AG04449 (cell line): ENCODE data around the gene ABCB4.

Experiments used
- CTCF ChIA-PET: fragments of 350-600 bp; formaldehyde crosslinking; extraction: SDS; loops from one replicate; lab custom pipeline; 2021; ENCODE audit warnings: antibody characterized with exemption; lab: Yijun Ruan, JAX
- POLR2A ChIA-PET: fragments of 400-600, 350-600 bp; formaldehyde crosslinking; extraction: SDS; loops from one replicate; lab custom pipeline; 2020; ENCODE audit warnings: antibody characterized with exemption, inconsistent platforms; lab: Yijun Ruan, JAX
- DNase-seq: peaks from one replicate; pipeline ENCODE4 v3.0.0-alpha.2; 2010; ENCODE audit warnings: low read depth, low spot score
- H3K4me3 ChIP-seq: 2 replicates; pipeline ENCODE4 v1.5.1; 2011; ENCODE audit warnings: low read depth, mild to moderate bottlenecking, control low read depth, low read length
- CTCF ChIP-seq: IDR thresholded peaks from one replicate; pipeline ENCODE4 v1.5.1; 2011; ENCODE audit warnings: mild to moderate bottlenecking, moderate library complexity, low read length, control low read depth, inconsistent platforms; ENCODE audit not compliant: insufficient read depth; ENCODE audit errors: missing control alignments

ABCB4 gene

DNA sequence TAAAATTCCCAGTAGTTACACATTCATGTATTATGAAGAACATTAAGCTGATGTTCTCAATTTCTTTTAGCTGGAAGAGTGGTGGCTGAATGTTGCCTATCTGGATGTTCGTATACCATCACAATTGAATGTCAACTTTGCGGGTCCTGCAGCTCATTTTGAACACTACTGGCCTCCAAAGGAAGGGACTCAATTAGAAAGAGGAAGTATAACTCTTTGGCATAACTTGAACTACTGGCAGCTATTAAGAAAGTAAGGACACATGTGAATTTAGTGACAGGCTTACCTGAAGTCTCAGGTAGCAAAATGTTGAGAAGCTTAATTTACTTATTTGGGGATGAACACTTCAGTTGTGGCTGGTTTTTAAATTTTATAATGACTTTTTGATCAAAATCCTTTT is 114.2 kb downstream of the ABCB4 start:
- DNase-seq = no peak
- ChIA-PET CTCF (no interaction called here), POLR2A (interaction anchor here (1.2 kb wide), 1 partner anchor 16 kb away, joined by 3 read pairs; the partner anchor contains the start of gene CROT)
- no peak for TF ChIP-seq CTCF
- H3K4me3 ChIP-seq = no peak overlapping the region

GRCh38 chr7:87359366-87359765 is 116.1 kb downstream of the ABCB4 start:
- POLR2A ChIA-PET = no interaction called here
- CTCF ChIA-PET = no interaction called here
- TF ChIP-seq CTCF = no peak
- no peak for DNase-seq
- H3K4me3 ChIP-seq = no peak overlapping the region

DNA sequence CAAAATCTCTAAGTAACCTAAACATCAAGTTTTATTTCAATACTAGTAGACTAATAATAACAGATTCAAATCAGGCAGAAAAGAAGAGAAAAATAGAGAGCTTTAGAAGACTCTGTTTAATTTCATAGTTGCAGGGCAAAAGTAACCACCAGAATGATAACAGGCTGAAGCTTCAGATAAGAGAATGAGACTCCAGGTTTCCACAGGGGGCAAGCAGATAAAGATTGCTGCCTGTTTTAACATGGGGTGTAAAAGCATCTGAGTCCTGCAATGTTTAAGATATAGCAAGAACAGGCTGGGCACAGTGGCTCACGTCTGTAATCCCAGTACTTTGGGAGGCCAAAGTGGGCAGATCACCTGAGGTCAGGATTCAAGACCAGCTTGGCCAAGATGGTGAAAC is 119.0 kb downstream of the ABCB4 start:
- DNase-seq = no peak
- no peak for TF ChIP-seq CTCF
- no peak overlapping the region for H3K4me3 ChIP-seq
- POLR2A ChIA-PET = no interaction called here
- CTCF ChIA-PET = no interaction called here

DNA sequence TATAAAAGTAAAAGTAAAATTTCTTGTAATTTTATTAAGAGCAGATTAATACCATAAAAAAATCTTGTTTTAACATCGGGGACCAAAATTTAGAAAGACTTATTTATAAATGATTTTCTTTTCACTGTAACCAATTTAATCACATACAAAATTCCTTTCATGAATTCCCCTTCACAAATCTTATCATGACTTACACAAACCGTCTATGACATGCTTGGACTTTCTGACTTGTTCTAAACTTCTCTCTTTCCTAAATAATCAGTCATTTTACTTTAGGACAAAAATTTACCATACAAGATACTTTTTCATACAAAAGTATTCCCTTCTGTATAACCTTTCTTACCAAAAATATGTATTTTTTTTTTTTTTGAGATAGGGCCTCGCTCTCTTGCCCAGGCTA is 120.7 kb downstream of the ABCB4 start:
- no peak overlapping the region for H3K4me3 ChIP-seq
- DNase-seq = no peak
- no peak for TF ChIP-seq CTCF
- ChIA-PET CTCF (no interaction called here), POLR2A (no interaction called here)
